AG04449 (cell line): ENCODE data around the gene FOXRED1.

Source experiments
- CTCF ChIA-PET: fragments of 350-600 bp; formaldehyde crosslinking; extraction: SDS; loops from one replicate; lab custom pipeline; 2021; ENCODE audit warnings: antibody characterized with exemption; lab: Yijun Ruan, JAX
- POLR2A ChIA-PET: fragments of 400-600, 350-600 bp; formaldehyde crosslinking; extraction: SDS; loops from one replicate; lab custom pipeline; 2020; ENCODE audit warnings: antibody characterized with exemption, inconsistent platforms; lab: Yijun Ruan, JAX
- DNase-seq: peaks from one replicate; pipeline ENCODE4 v3.0.0-alpha.2; 2010; ENCODE audit warnings: low read depth, low spot score
- H3K4me3 ChIP-seq: 2 replicates; pipeline ENCODE4 v1.5.1; 2011; ENCODE audit warnings: low read depth, mild to moderate bottlenecking, control low read depth, low read length
- TF ChIP-seq, protein P1 (sequence below): IDR thresholded peaks from one replicate; pipeline ENCODE4 v1.5.1; 2011; ENCODE audit warnings: mild to moderate bottlenecking, moderate library complexity, low read length, control low read depth, inconsistent platforms; ENCODE audit not compliant: insufficient read depth; ENCODE audit errors: missing control alignments

FOXRED1 gene

DNA sequence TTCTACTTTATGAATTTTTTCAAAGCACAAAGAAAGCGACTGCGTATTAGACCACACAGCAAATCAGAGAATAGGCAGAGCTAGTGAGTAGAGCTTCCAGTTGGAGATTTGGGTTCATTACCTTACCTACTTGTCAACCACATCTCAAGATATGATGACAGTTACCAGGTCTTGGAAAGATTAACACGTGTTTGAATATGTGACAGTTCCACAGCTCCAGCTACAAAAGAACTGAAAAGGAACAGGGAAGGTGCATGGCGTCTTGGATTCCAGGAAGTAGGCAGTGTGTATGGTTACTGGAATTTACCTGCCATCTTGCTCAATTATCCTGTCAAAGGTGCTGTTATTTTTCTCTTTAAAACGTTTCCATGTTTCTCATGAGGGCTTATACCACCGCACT is 19.3 kb downstream of the FOXRED1 start:
- DNase-seq = no peak
- CTCF ChIA-PET = interaction anchor here (2.0 kb wide), 1 partner anchor 12 kb away, joined by 4 read pairs; no protein-coding TSS in a partner anchor
- POLR2A ChIA-PET = no interaction called here
- TF ChIP-seq, protein P1, sequence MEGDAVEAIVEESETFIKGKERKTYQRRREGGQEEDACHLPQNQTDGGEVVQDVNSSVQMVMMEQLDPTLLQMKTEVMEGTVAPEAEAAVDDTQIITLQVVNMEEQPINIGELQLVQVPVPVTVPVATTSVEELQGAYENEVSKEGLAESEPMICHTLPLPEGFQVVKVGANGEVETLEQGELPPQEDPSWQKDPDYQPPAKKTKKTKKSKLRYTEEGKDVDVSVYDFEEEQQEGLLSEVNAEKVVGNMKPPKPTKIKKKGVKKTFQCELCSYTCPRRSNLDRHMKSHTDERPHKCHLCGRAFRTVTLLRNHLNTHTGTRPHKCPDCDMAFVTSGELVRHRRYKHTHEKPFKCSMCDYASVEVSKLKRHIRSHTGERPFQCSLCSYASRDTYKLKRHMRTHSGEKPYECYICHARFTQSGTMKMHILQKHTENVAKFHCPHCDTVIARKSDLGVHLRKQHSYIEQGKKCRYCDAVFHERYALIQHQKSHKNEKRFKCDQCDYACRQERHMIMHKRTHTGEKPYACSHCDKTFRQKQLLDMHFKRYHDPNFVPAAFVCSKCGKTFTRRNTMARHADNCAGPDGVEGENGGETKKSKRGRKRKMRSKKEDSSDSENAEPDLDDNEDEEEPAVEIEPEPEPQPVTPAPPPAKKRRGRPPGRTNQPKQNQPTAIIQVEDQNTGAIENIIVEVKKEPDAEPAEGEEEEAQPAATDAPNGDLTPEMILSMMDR = no peak
- H3K4me3 ChIP-seq = no peak overlapping the region

DNA sequence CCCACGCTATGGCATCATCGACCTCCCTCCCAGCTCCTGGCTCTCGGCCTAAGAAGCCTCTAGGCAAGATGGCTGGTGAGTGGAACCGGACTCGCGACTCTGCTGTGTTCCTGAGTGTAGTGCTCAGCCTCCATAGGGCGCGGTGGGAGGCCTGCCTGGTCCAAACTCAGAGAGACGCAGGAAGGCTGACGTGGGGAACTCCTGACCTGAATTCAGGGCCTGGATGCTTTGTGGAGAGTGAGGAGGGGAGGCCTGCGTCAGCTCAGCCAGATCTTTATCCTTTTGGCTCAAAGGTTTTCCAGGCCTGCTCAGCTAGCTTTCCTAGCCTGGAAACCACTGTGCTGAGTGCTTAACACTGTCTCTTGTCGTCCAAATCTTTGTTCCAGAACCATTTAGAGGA is 21.9 kb downstream of the FOXRED1 start:
- ChIA-PET POLR2A (interaction anchor here (1.0 kb wide), 1 partner anchor 13 kb away, joined by 3 read pairs; the partner anchor contains the start of gene DCPS), CTCF (interaction anchor here (0.7 to 1.1 kb wide), 3 partner anchors 17 to 24 kb away, joined by 3 read pairs; no protein-coding TSS in a partner anchor)
- DNase-seq = no peak
- TF ChIP-seq, protein P1 = no peak
- H3K4me3 ChIP-seq = no peak overlapping the region

- POLR2A ChIA-PET = interaction anchor here (1.8 kb wide), 1 partner anchor 10 kb away, joined by 5 read pairs; the partner anchor contains the start of gene DCPS
- no peak overlapping the region for H3K4me3 ChIP-seq
- DNase-seq = no peak
- TF ChIP-seq, protein P1 = no peak
- CTCF ChIA-PET = interaction anchor here (0.8 to 2.1 kb wide), 4 partner anchors 8 to 187 kb away, joined by 3 to 7 read pairs (median 4); partner anchors contain the start of gene DCPS
Observed at GRCh38 chr11:126293726-126294125, 24.8 kb downstream of the FOXRED1 start.

- H3K4me3 ChIP-seq = no peak overlapping the region
- CTCF ChIA-PET = interaction anchor here (0.7 to 1.3 kb wide), 2 partner anchors 13 to 14 kb away, joined by 3 read pairs; no protein-coding TSS in a partner anchor
- DNase-seq = no peak
- POLR2A ChIA-PET = no interaction called here
- TF ChIP-seq, protein P1 = no peak
Observed at GRCh38 chr11:126297004-126297403, 28.1 kb downstream of the FOXRED1 start.

- TF ChIP-seq, protein P1 = no peak
- CTCF ChIA-PET = interaction anchor here (1.0 to 10.0 kb wide), 5 partner anchors 10 to 179 kb away, joined by 3 to 260 read pairs (median 3); no protein-coding TSS in a partner anchor
- peak within 1 kb of the TSS; percentile 91 for H3K4me3 ChIP-seq
- POLR2A ChIA-PET = interaction anchor here (1.0 kb wide), 4 partner anchors 11 to 128 kb away, joined by 3 to 10 read pairs (median 4); no protein-coding TSS in a partner anchor
- no peak for DNase-seq
Observed at GRCh38 chr11:126303623-126304456, 34.9 kb downstream of the FOXRED1 start, which contains the start of gene DCPS. Gene DCPS, plus strand, starts transcription at chr11:126304060. Its CDS starts 21 bp downstream, at chr11:126304081.
